BE2C (cell line): Measurements from ENCODE around the gene LUZP2.

Experiments used
- DNase-seq: peaks from one replicate; pipeline ENCODE4 v3.0.0-alpha.2; 2020
- H3K27me3 ChIP-seq: fragments of 250-450 bp; sonication (Bioruptor Pico); 2 replicates; pipeline ENCODE4 v1.5.1; 2020; ENCODE audit warnings: mild to moderate bottlenecking
- H3K36me3 ChIP-seq: fragments of 250-450 bp; sonication (Bioruptor Pico); 2 replicates; pipeline ENCODE4 v1.5.1; 2020; ENCODE audit warnings: mild to moderate bottlenecking
- H3K4me1 ChIP-seq: fragments of 250-450 bp; sonication (Bioruptor Pico); 2 replicates; pipeline ENCODE4 v1.5.1; 2020
- H3K4me3 ChIP-seq: 2 replicates; pipeline ENCODE4 v1.5.1; 2011; ENCODE audit warnings: low read depth, low read length
- H3K9me3 ChIP-seq: fragments of 250-450 bp; sonication (Bioruptor Pico); 2 replicates; pipeline ENCODE4 v1.5.1; 2020
- TF ChIP-seq, protein P1 (sequence below): IDR thresholded peaks from 2 replicates; pipeline ENCODE4 v1.5.1; 2012; ENCODE audit warnings: mild to moderate bottlenecking, low read depth, low read length

The LUZP2 gene

DNA sequence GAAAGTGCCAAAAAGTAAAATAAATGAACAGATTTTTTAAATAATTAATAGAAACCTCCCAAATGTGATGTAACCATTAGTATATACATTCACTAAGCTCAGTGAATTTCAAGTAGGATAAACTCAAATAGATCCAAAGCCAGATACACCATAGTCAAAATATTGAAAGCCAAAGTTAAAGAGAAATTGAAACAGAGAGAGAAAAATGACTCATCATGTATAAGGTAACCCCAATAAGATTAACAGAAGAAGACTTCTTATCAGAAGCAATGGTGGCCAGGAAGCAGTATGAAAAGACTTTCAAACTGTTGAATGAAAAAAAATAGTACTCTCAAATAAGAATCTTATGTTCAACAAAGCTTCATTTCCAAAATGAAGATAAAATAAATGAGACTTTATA is 70.5 kb downstream of the LUZP2 start:
- Histone ChIP-seq H3K4me3 (no peak overlapping the region), H3K36me3 (no peaks in the 10 kb centered on the region), H3K4me1 (no peaks in the 10 kb centered on the region), H3K27me3 (no peaks in the 10 kb centered on the region), H3K9me3 (no peaks in the 10 kb centered on the region)
- TF ChIP-seq, protein P1, sequence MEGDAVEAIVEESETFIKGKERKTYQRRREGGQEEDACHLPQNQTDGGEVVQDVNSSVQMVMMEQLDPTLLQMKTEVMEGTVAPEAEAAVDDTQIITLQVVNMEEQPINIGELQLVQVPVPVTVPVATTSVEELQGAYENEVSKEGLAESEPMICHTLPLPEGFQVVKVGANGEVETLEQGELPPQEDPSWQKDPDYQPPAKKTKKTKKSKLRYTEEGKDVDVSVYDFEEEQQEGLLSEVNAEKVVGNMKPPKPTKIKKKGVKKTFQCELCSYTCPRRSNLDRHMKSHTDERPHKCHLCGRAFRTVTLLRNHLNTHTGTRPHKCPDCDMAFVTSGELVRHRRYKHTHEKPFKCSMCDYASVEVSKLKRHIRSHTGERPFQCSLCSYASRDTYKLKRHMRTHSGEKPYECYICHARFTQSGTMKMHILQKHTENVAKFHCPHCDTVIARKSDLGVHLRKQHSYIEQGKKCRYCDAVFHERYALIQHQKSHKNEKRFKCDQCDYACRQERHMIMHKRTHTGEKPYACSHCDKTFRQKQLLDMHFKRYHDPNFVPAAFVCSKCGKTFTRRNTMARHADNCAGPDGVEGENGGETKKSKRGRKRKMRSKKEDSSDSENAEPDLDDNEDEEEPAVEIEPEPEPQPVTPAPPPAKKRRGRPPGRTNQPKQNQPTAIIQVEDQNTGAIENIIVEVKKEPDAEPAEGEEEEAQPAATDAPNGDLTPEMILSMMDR: no peak
- DNase-seq: no peak

DNA sequence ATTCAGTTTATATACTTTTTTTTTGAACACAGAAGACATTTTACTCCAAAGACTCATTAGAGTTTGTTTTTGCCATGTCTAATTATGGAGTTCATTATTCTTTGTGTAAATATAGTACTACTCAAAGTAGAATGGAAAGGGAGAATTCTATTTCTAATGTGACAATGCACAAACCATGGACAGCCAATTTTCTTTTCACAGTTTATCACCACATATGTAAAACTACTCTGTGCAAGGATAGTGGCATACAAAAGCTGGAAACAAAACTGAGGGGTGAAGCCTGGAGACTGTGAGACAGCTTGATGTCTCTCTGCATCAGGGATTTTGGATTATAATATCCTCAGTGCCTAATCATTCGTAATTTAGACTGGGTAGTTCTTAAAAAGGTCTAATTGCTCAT is 75.5 kb downstream of the LUZP2 start:
- Histone ChIP-seq H3K27me3 (no peaks in the 10 kb centered on the region), H3K36me3 (no peaks in the 10 kb centered on the region), H3K4me3 (no peak overlapping the region), H3K9me3 (no peaks in the 10 kb centered on the region), H3K4me1 (no peaks in the 10 kb centered on the region)
- no peak for DNase-seq
- TF ChIP-seq, protein P1: no peak

DNA sequence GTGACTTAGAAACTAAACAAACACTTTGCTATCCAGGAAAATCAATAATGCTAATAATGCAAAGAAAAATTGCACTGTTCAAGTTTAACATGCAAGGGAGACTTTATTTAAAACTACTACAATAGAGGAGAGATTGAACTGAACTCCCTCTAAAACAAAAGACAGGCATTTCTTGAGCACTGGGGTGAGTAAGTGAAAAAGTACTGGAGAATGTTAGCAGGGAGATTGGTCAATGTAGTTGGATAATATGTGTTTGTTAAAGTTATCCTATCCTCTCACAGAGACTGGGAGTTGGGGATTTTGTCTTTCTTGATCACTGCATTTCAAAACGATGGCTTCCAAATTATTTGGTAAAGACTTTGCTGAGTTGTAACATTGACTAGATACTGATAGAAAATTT is 77.6 kb downstream of the LUZP2 start:
- Histone ChIP-seq H3K27me3 (no peaks in the 10 kb centered on the region), H3K9me3 (no peaks in the 10 kb centered on the region), H3K4me1 (no peaks in the 10 kb centered on the region), H3K36me3 (no peaks in the 10 kb centered on the region), H3K4me3 (no peak overlapping the region)
- DNase-seq: no peak
- TF ChIP-seq, protein P1: no peak

DNA sequence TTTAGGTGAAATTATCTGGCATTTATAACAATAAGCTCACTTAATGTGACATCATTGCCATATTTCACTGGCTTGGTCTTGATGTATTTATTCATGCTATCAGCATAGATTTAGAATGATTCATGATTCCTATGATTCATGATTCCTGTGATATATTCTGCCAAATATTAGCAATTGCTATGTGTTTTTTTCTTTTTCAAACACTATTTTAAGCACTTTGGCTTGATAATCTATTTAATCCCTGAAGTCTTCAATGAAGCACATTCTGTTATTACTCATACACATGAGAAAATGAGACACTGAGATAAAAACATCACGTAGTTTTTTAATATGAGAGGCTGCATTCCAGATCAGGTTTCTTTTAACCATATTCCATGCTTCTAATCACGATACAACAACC is 78.5 kb downstream of the LUZP2 start:
- H3K4me1 ChIP-seq: no peaks in the 10 kb centered on the region
- H3K36me3 ChIP-seq: no peaks in the 10 kb centered on the region
- H3K9me3 ChIP-seq: no peaks in the 10 kb centered on the region
- DNase-seq: no peak
- TF ChIP-seq, protein P1: no peak
- no peak overlapping the region for H3K4me3 ChIP-seq
- H3K27me3 ChIP-seq: no peaks in the 10 kb centered on the region

DNA sequence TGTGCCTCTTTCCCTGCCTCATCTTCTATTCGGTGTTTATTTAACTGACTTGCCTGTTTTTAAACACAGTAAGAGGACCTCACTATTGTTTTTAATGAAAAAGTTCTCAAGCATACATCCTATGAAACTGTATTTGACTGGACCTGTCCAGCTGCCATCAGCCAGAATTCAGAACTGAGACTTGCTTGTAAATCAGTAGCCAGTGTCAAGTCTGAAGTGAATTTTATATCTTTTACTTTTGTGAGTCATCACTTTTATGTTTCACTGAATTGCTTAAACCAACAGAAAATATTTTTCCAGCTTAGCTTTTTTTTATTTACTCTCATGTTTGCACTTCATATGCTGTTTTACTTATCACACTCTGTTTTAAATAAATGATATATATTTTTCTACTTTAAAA is 88.3 kb downstream of the LUZP2 start:
- Histone ChIP-seq H3K36me3 (no peaks in the 10 kb centered on the region), H3K4me1 (no peaks in the 10 kb centered on the region), H3K4me3 (no peak overlapping the region), H3K27me3 (no peaks in the 10 kb centered on the region), H3K9me3 (no peaks in the 10 kb centered on the region)
- TF ChIP-seq, protein P1: no peak
- DNase-seq: no peak

DNA sequence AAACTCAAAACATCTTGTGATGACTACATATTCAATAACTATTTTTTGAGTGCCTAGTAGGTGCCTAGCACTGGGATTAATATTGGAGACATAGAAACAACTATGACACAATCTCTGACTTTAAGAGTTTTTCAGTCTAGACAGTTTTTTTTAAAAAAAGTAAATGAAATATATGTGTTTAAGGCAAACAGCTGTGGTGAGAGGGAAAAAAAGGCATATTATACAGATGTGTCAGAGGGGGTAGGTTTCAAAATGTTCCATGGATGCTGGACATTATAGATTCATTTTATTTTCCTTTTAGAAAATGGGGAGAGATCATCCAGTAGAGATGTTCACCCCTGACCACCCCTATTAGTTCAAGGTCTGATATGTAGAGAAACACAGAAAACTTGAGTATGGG is 90.8 kb downstream of the LUZP2 start:
- no peaks in the 10 kb centered on the region for H3K9me3 ChIP-seq
- TF ChIP-seq, protein P1: no peak
- H3K36me3 ChIP-seq: no peaks in the 10 kb centered on the region
- no peak for DNase-seq
- no peaks in the 10 kb centered on the region for H3K27me3 ChIP-seq
- no peaks in the 10 kb centered on the region for H3K4me1 ChIP-seq
- H3K4me3 ChIP-seq: no peak overlapping the region
